Lung (tissue), 12 donors: ENCODE results near the gene PRKCA. TPM values are rescaled to one million over a fixed set of nuclear protein-coding genes. Genes with fewer than 3 reads are reported as not detected.

Source experiments
- ATAC-seq: fragments of 200-7000 bp; cut with Tn5 transposase; one replicate; pipeline ENCODE4 v1.9.1; 2020; ENCODE audit warnings: moderate number of reproducible peaks; ENCODE audit not compliant: insufficient read depth, low FRiP score
- DNase-seq, 3 donors: peaks; one replicate each; pipeline ENCODE4 v3.0.0-alpha.2; 2013 to 2017
- H3K27ac ChIP-seq, 2 donors: one replicate each; pipeline ENCODE4 v1.5.1; 2013; ENCODE audit warnings: mild to moderate bottlenecking in 2 of 2, moderate library complexity in 2 of 2, control low read depth in 1 of 2, inconsistent platforms in 1 of 2, low read depth in 1 of 2, low read length in 1 of 2
- H3K27me3 ChIP-seq, 3 donors: one replicate each; pipeline ENCODE4 v1.5.1; 2013; ENCODE audit warnings: low read length in 2 of 3; ENCODE audit not compliant: control insufficient read depth in 3 of 3, insufficient read depth in 3 of 3
- H3K36me3 ChIP-seq, 4 donors: one replicate each; pipeline ENCODE4 v1.5.1; 2013; ENCODE audit warnings: low read length in 4 of 4, mild to moderate bottlenecking in 1 of 4, moderate library complexity in 1 of 4; ENCODE audit not compliant: control insufficient read depth in 4 of 4, insufficient read depth in 4 of 4
- H3K4me1 ChIP-seq, 5 donors: one replicate each; pipeline ENCODE4 v1.5.1; 2013; ENCODE audit warnings: low read length in 5 of 5, mild to moderate bottlenecking in 2 of 5, moderate library complexity in 1 of 5; ENCODE audit not compliant: control insufficient read depth in 5 of 5, insufficient read depth in 5 of 5
- H3K4me3 ChIP-seq: one replicate; pipeline ENCODE4 v1.5.1; 2013; ENCODE audit warnings: mild to moderate bottlenecking, control low read depth, moderate library complexity
- H3K9ac ChIP-seq, 2 donors: one replicate each; pipeline ENCODE4 v1.5.1; 2013; ENCODE audit warnings: low read length in 2 of 2, control low read depth in 1 of 2; ENCODE audit not compliant: insufficient read depth in 1 of 2
- H3K9me3 ChIP-seq, 4 donors: one replicate each; pipeline ENCODE4 v1.5.1; 2013; ENCODE audit warnings: low read length in 3 of 4, mild to moderate bottlenecking in 1 of 4, moderate library complexity in 1 of 4; ENCODE audit not compliant: control insufficient read depth in 4 of 4, insufficient read depth in 3 of 4
- CTCF ChIP-seq: IDR thresholded peaks from 2 replicates; pipeline ENCODE4 v1.5.1; 2012; ENCODE audit warnings: mild to moderate bottlenecking; ENCODE audit errors: control extremely low read depth, extremely low read depth
- WGBS, 2 donors: extraction: QIAGEN DNeasy Blood & Tissue Kit; methylation state at CpG; one replicate each; pipeline ENCODE4 v1.1.7; 2013; 5-methylcytosine and 5-hydroxymethylcytosine counted together
- polyA plus RNA-seq, 2 donors: library from polyadenylated mRNA; stranded (reverse); fragments of 200-250 nt; gene quantifications; one replicate each; pipeline ENCODE4 v1.2.1, GENCODE V29; 2013
- total RNA-seq, 2 donors: library from RNA; depleted of rRNA in 1 of 2; stranded (reverse); fragments of >200 nt in 1 of 2; gene quantifications; one replicate each; pipeline ENCODE4 v1.2.1, GENCODE V29; 2014 to 2021
- donor health status: control.
- donor health status: control.
- donor health status: Bipolar disorder and iron deficiency.
- donor health status: healthy.
- donor health status: DM: yes; HTN: yes; CAD: no.

PRKCA gene
- total and polyA plus RNA-seq, 4 donors: 3.4 to 34.8 (median 13.8) TPM

GRCh38 chr17:66831383-66832210, 529.2 kb downstream of the PRKCA start:
- no peak for TF ChIP-seq CTCF
- no peak overlapping the region for H3K9ac ChIP-seq
- ATAC-seq: no peak

GRCh38 chr17:66833201-66833600, 530.8 kb downstream of the PRKCA start:
- no peaks in the 10 kb centered on the region for H3K36me3 ChIP-seq
- peaks cover 10 to 33% (median 30%) of the 10 kb centered on the region in 3 donors for H3K27me3 ChIP-seq
- TF ChIP-seq CTCF: no peak
- 82 to 88% methylated on average over 4 of the region's 4 CpGs for WGBS, 2 donors
- H3K9me3 ChIP-seq: no peaks in the 10 kb centered on the region
- no peak overlapping the region for H3K4me3 ChIP-seq
- H3K4me1 ChIP-seq: peaks cover 0 to 11% (median 3%) of the 10 kb centered on the region in 5 donors
- ATAC-seq: no peak
- H3K9ac ChIP-seq: no peak overlapping the region
- H3K27ac ChIP-seq: no peak overlapping the region
- no peak for DNase-seq

More at GRCh38 chr17:66831383-66832210, 529.2 kb downstream of the PRKCA start:
- Histone ChIP-seq H3K27ac (no peak overlapping the region), H3K4me1 (peaks cover 0 to 11% (median 3%) of the 10 kb centered on the region in 5 donors), H3K4me3 (no peak overlapping the region), H3K27me3 (peaks cover 10 to 28% (median 26%) of the 10 kb centered on the region in 3 donors), H3K9me3 (no peaks in the 10 kb centered on the region), H3K36me3 (no peaks in the 10 kb centered on the region)
- DNase-seq: no peak
- 80 to 86% methylated on average over 14 of the region's 14 CpGs for WGBS, 2 donors

- DNase-seq (no peak), ATAC-seq (no peak)
- Histone ChIP-seq H3K27me3 (peaks cover 10 to 33% (median 30%) of the 10 kb centered on the region in 3 donors), H3K27ac (no peak overlapping the region), H3K4me1 (peaks cover 0 to 7% (median 0%) of the 10 kb centered on the region in 5 donors), H3K9ac (no peak overlapping the region), H3K36me3 (no peaks in the 10 kb centered on the region), H3K9me3 (no peaks in the 10 kb centered on the region), H3K4me3 (no peak overlapping the region)
- 38 to 39% methylated on average over 7 of the region's 7 CpGs for WGBS, 2 donors
- TF ChIP-seq CTCF: no peak
Measured at GRCh38 chr17:66834426-66834918, 532.1 kb downstream of the PRKCA start.
